Upper lobe of left lung (tissue), 4 donors: ENCODE measurements around the gene ADSL.

Source experiments
- EP300 ChIP-seq, 4 donors: sonication (generic); formaldehyde crosslinking; IDR thresholded peaks; one replicate each; pipeline ENCODE4 v1.5.1; 2017; ENCODE audit warnings: antibody characterized with exemption in 4 of 4, control low read depth in 2 of 4
- POLR2A ChIP-seq, 4 donors: fragments of 450-650 bp; IDR thresholded peaks; one replicate each; pipeline ENCODE4 v1.5.1; 2016 to 2017; ENCODE audit warnings: antibody characterized with exemption in 4 of 4, mild to moderate bottlenecking in 2 of 4

- TF ChIP-seq EP300 (IDR thresholded peaks at IDR 0.05) (no peak), POLR2A (IDR thresholded peaks at IDR 0.05) (no peak)
These were observed 75.6 kb downstream of the ADSL start for GRCh38 chr22:40421941-40422340.
